Muscle layer of duodenum (tissue), 2 donors: ENCODE measurements around the gene HDAC9.

Source experiments
- H3K27ac ChIP-seq: one replicate; pipeline ENCODE4 v1.7.0; 2013; ENCODE audit warnings: mild to moderate bottlenecking, low read length
- H3K27me3 ChIP-seq: one replicate; pipeline ENCODE4 v1.7.0; 2013; ENCODE audit warnings: low read depth, mild to moderate bottlenecking, control low read depth, low read length
- H3K36me3 ChIP-seq, 2 donors: one replicate each; pipeline ENCODE4 v1.7.0; 2013; ENCODE audit warnings: low read length in 2 of 2, control low read depth in 1 of 2, mild to moderate bottlenecking in 1 of 2; ENCODE audit not compliant: insufficient read depth in 2 of 2, control insufficient read depth in 1 of 2
- H3K4me1 ChIP-seq, 2 donors: one replicate each; pipeline ENCODE4 v1.7.0; 2013; ENCODE audit warnings: low read length in 2 of 2, mild to moderate bottlenecking in 2 of 2, control low read depth in 1 of 2, moderate library complexity in 1 of 2; ENCODE audit not compliant: insufficient read depth in 2 of 2, control insufficient read depth in 1 of 2
- H3K4me3 ChIP-seq, 2 donors: one replicate each; pipeline ENCODE4 v1.7.0; 2013; ENCODE audit warnings: low read length in 2 of 2, low read depth in 1 of 2, mild to moderate bottlenecking in 1 of 2
- H3K9me3 ChIP-seq, 2 donors: one replicate each; pipeline ENCODE4 v1.7.0; 2013; ENCODE audit warnings: low read length in 2 of 2, control low read depth in 1 of 2, mild to moderate bottlenecking in 1 of 2; ENCODE audit not compliant: control insufficient read depth in 1 of 2
- donor health status: healthy.

The HDAC9 gene

DNA sequence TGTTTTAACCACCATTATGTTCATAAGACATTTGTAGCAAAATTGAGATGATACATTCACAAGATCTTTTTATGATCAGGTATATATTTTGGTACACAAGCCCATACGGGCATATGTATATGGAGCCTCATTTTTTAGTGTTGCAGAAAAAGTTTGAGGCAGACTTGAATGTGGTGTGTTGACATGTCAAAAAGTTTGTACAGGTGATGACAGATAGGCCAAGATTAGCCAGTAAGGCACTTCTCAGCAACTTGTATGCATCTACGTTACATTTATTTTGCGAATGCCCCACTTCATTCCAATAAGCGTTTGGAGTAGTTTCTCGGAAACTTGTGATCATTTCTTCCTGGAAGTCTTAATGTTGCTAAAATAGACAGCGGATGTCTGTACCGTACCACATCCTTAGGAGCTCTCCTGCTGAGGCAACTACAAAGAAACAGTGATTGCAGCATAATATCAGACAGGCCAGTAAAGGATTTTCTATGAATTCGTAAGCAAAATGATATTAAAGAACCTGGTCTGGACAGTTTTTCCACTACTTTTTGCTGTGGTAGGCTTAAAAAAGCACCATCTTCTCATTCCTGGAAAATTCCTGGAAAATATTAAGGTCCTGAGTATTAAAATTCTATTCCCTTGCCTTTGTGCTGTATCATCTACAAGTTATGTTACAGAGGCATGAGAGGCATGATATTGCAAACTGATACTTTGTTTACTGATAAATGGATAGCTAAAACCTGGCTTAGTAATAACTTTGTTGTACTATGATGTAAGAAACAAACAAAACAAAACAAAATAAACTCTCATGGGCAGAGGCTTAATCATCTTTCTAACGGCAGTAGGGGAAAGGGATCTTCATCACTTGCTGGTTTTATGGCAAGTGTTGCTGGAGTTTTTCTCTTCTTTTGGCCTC lies 153.6 kb downstream of the HDAC9 start:
- Histone ChIP-seq H3K9me3 (no peaks in the 10 kb centered on the region), H3K36me3 (peaks cover 0 to 4% of the 10 kb centered on the region in 2 donors), H3K4me3 (no peak overlapping the region), H3K27ac (no peak overlapping the region), H3K4me1 (no peaks in the 10 kb centered on the region), H3K27me3 (no peaks in the 10 kb centered on the region)

DNA sequence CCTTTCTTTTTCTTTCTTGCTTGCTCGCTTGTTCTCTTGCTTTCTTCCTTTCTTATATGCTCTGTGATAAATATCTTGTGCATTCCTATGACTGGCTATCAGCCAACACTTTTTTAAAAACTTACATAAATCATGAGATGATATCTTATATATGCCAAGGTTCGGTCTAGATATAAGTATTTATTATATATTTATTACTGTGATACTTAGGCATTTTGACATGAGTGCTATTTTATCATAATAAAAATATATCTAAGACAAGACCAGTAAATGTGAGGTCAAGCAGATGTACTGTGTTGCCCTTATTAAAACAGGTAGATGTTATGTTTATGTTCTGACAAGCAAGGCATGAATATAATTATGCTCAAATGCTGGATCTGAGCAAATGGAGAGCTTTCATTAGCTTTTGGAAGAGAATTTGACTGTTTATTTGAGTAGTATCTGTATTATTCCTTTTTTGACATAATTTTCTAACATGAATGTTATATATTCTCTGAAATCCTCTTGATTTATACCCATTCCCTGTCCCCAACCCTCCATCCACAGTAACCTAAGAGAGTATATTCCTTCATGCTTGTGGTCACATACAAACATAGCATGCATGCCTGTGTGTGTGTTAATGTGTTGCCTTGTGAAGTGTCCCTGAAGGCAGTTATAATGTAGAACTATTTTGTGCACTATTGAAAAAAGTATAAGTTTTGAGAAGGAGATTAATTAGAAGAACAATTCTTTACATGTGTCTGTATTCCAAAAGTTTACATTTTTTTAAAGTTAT lies 158.0 kb downstream of the HDAC9 start:
- Histone ChIP-seq H3K27me3 (no peaks in the 10 kb centered on the region), H3K9me3 (no peaks in the 10 kb centered on the region), H3K36me3 (no peaks in the 10 kb centered on the region), H3K4me3 (no peak overlapping the region), H3K4me1 (no peaks in the 10 kb centered on the region), H3K27ac (no peak overlapping the region)

GRCh38 chr7:18654709-18655108 lies 159.2 kb downstream of the HDAC9 start:
- Histone ChIP-seq H3K27me3 (no peaks in the 10 kb centered on the region), H3K36me3 (no peaks in the 10 kb centered on the region), H3K27ac (no peak overlapping the region), H3K4me3 (no peak overlapping the region), H3K9me3 (no peaks in the 10 kb centered on the region), H3K4me1 (no peaks in the 10 kb centered on the region)

DNA sequence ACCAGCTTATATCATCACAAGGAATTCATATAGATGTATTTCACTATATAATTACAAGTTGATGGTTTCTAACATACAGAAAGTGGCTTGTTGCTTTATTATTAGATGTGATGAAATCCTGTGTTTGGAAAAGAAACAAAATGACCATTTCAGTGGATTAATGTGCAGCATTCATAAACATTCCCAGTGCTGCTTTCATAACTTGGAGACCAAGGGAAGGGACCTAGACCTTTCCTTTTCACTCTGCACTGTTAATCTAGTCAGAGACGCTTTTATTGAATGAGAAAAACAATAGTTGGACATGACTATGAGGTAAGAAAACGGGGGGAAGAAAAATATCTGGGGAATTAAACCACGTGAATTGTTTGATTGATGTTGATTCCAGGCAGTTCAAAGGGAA lies 160.0 kb downstream of the HDAC9 start:
- H3K4me3 ChIP-seq: no peak overlapping the region
- no peaks in the 10 kb centered on the region for H3K36me3 ChIP-seq
- H3K4me1 ChIP-seq: no peaks in the 10 kb centered on the region
- H3K27ac ChIP-seq: no peak overlapping the region
- H3K9me3 ChIP-seq: no peaks in the 10 kb centered on the region
- H3K27me3 ChIP-seq: no peaks in the 10 kb centered on the region

GRCh38 chr7:18655912-18656311 lies 160.4 kb downstream of the HDAC9 start:
- Histone ChIP-seq H3K36me3 (no peaks in the 10 kb centered on the region), H3K27me3 (no peaks in the 10 kb centered on the region), H3K27ac (no peak overlapping the region), H3K9me3 (no peaks in the 10 kb centered on the region), H3K4me3 (no peak overlapping the region), H3K4me1 (no peaks in the 10 kb centered on the region)

GRCh38 chr7:18656362-18656761 lies 160.8 kb downstream of the HDAC9 start:
- Histone ChIP-seq H3K27me3 (no peaks in the 10 kb centered on the region), H3K4me1 (no peaks in the 10 kb centered on the region), H3K9me3 (no peaks in the 10 kb centered on the region), H3K27ac (no peak overlapping the region), H3K4me3 (no peak overlapping the region), H3K36me3 (no peaks in the 10 kb centered on the region)

DNA sequence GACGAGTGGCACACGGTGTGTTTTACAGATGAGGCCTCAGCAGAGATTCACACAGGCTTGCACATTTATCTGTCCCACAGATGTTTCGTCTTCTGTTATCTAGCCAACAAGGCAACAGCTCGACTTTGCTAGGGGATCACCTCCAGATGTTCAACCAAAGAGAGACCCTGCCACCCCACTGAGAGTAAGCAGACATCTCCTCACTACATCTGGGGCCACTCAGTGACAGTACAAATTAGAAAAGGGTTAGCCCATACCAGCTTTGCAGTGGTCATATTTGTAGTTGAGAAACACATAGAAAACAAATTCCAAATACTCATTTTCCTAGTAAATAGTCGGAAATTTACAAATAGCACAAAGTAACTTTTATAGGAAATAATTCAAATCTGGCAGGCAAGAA lies 164.2 kb downstream of the HDAC9 start:
- Histone ChIP-seq H3K27ac (no peak overlapping the region), H3K36me3 (no peaks in the 10 kb centered on the region), H3K9me3 (no peaks in the 10 kb centered on the region), H3K27me3 (no peaks in the 10 kb centered on the region), H3K4me1 (no peaks in the 10 kb centered on the region), H3K4me3 (no peak overlapping the region)

- Histone ChIP-seq H3K4me1 (no peaks in the 10 kb centered on the region), H3K9me3 (no peaks in the 10 kb centered on the region), H3K4me3 (no peak overlapping the region), H3K27me3 (no peaks in the 10 kb centered on the region), H3K27ac (no peak overlapping the region), H3K36me3 (no peaks in the 10 kb centered on the region)
These were observed 167.8 kb downstream of the HDAC9 start for GRCh38 chr7:18663321-18663720.

GRCh38 chr7:18666107-18666728 lies 170.7 kb downstream of the HDAC9 start:
- no peaks in the 10 kb centered on the region for H3K9me3 ChIP-seq
- no peak overlapping the region for H3K4me3 ChIP-seq
- H3K36me3 ChIP-seq: no peaks in the 10 kb centered on the region

DNA sequence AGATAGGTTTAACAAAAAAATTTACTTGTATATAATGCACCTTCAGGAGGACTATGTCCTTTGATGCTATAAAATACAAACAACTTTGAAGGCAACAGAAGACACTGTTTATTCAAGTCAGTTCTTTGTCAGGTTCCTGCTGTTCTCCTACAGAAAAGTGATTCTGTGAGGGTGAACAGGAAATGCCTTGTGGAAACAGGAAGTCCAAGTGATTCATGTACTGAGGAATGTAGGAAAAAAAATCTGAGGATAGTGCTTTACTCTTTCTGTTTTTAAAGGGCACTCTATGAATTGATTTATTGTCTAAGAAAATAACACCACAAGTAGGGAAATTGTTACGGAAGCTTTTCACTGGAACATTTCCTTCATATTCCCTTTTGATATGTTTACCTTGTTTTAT lies 171.9 kb downstream of the HDAC9 start:
- H3K4me1 ChIP-seq: no peaks in the 10 kb centered on the region
- no peaks in the 10 kb centered on the region for H3K36me3 ChIP-seq
- no peak overlapping the region for H3K27ac ChIP-seq
- no peaks in the 10 kb centered on the region for H3K9me3 ChIP-seq
- H3K4me3 ChIP-seq: no peak overlapping the region
- H3K27me3 ChIP-seq: no peaks in the 10 kb centered on the region

More at GRCh38 chr7:18666107-18666728, 170.7 kb downstream of the HDAC9 start:
- H3K27me3 ChIP-seq: no peaks in the 10 kb centered on the region
- H3K27ac ChIP-seq: no peak overlapping the region
- H3K4me1 ChIP-seq: no peaks in the 10 kb centered on the region

DNA sequence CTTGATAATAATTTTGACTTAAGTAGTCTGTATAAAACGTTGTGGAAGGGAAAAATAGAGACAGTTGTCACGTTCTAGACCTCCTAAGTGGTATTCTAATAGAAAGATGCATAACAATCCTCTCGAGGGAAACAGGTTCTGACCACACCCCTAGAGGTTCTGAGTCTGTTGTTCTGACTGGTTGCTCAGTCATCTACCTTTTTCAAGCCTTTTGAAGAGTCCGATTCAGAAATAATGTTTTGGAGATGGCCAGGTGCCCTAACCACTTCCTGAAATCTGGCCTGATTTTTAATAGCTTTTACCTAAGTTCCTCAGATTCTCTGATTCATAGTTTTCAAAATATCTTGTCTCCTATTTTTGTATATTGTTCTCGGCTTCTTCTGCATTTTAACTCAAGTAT lies 175.6 kb downstream of the HDAC9 start:
- Histone ChIP-seq H3K36me3 (no peaks in the 10 kb centered on the region), H3K27me3 (no peaks in the 10 kb centered on the region), H3K4me1 (no peaks in the 10 kb centered on the region), H3K9me3 (no peaks in the 10 kb centered on the region), H3K27ac (no peak overlapping the region), H3K4me3 (no peak overlapping the region)
